Activated T-cell treated with anti-CD3 and anti-CD28 coated beads, Interleukin-2, amount 50 U/mL, for 24 hours (primary cell): ENCODE results near the gene VAT1L.

Source experiments
- DNase-seq: peaks from one replicate; pipeline ENCODE4 v3.0.0-alpha.2; 2020
- H3K27ac Mint-ChIP-seq: 2 replicates; pipeline ENCODE4 v1.8.0; 2020; ENCODE audit warnings: mild to moderate bottlenecking, mixed read lengths
- H3K27me3 Mint-ChIP-seq: 2 replicates; pipeline ENCODE4 v1.8.0; 2020; ENCODE audit warnings: mixed read lengths
- H3K36me3 Mint-ChIP-seq: 2 replicates; pipeline ENCODE4 v1.8.0; 2020; ENCODE audit warnings: low read depth, mixed read lengths
- H3K4me1 Mint-ChIP-seq: 2 replicates; pipeline ENCODE4 v1.8.0; 2020; ENCODE audit warnings: low read depth, mixed read lengths
- H3K4me3 Mint-ChIP-seq: 2 replicates; pipeline ENCODE4 v1.8.0; 2020; ENCODE audit warnings: mild to moderate bottlenecking, moderate library complexity, mixed read lengths
- H3K9me3 Mint-ChIP-seq: 2 replicates; pipeline ENCODE4 v1.8.0; 2020; ENCODE audit warnings: mixed read lengths

Gene VAT1L

GRCh38 chr16:77834635-77835540, 46.5 kb downstream of the VAT1L start:
- no peak for DNase-seq
- peaks cover 6% of the 10 kb centered on the region for H3K27me3 Mint-ChIP-seq

GRCh38 chr16:77836801-77837200, 48.4 kb downstream of the VAT1L start:
- H3K4me1 Mint-ChIP-seq: no peaks in the 10 kb centered on the region
- H3K4me3 Mint-ChIP-seq: no peak overlapping the region
- no peaks in the 10 kb centered on the region for H3K9me3 Mint-ChIP-seq
- H3K27me3 Mint-ChIP-seq: peaks cover 10% of the 10 kb centered on the region
- no peak overlapping the region for H3K27ac Mint-ChIP-seq
- no peak for DNase-seq
- H3K36me3 Mint-ChIP-seq: no peaks in the 10 kb centered on the region

More at GRCh38 chr16:77834635-77835540, 46.5 kb downstream of the VAT1L start:
- Mint-ChIP-seq H3K4me3 (no peak overlapping the region), H3K36me3 (no peaks in the 10 kb centered on the region), H3K9me3 (no peaks in the 10 kb centered on the region), H3K4me1 (no peaks in the 10 kb centered on the region), H3K27ac (no peak overlapping the region)

GRCh38 chr16:77838597-77839255, 50.4 kb downstream of the VAT1L start:
- no peak overlapping the region for H3K4me3 Mint-ChIP-seq
- no peaks in the 10 kb centered on the region for H3K4me1 Mint-ChIP-seq
- no peaks in the 10 kb centered on the region for H3K36me3 Mint-ChIP-seq
- no peak for DNase-seq
- peaks cover 10% of the 10 kb centered on the region for H3K27me3 Mint-ChIP-seq
- H3K9me3 Mint-ChIP-seq: no peaks in the 10 kb centered on the region
- no peak overlapping the region for H3K27ac Mint-ChIP-seq

- Mint-ChIP-seq H3K9me3 (no peaks in the 10 kb centered on the region), H3K36me3 (no peaks in the 10 kb centered on the region), H3K4me1 (no peaks in the 10 kb centered on the region), H3K27ac (no peak overlapping the region), H3K4me3 (no peak overlapping the region), H3K27me3 (peaks cover 17% of the 10 kb centered on the region)
- DNase-seq: no peak
Observed at GRCh38 chr16:77840093-77840492, 51.7 kb downstream of the VAT1L start.

GRCh38 chr16:77840673-77841501, 52.5 kb downstream of the VAT1L start:
- no peak for DNase-seq
- Mint-ChIP-seq H3K36me3 (no peaks in the 10 kb centered on the region), H3K27me3 (peaks cover 22% of the 10 kb centered on the region), H3K9me3 (no peaks in the 10 kb centered on the region), H3K4me3 (no peak overlapping the region), H3K27ac (no peak overlapping the region), H3K4me1 (no peaks in the 10 kb centered on the region)

- no peak for DNase-seq
- Mint-ChIP-seq H3K4me3 (no peak overlapping the region), H3K9me3 (no peaks in the 10 kb centered on the region), H3K4me1 (no peaks in the 10 kb centered on the region), H3K36me3 (no peaks in the 10 kb centered on the region), H3K27me3 (peaks cover 22% of the 10 kb centered on the region), H3K27ac (no peak overlapping the region)
Observed at GRCh38 chr16:77841502-77841763, 53.1 kb downstream of the VAT1L start.

GRCh38 chr16:77842468-77842867, 54.1 kb downstream of the VAT1L start:
- Mint-ChIP-seq H3K4me1 (no peaks in the 10 kb centered on the region), H3K9me3 (no peaks in the 10 kb centered on the region), H3K36me3 (no peaks in the 10 kb centered on the region), H3K27me3 (peaks cover 22% of the 10 kb centered on the region), H3K27ac (no peak overlapping the region), H3K4me3 (no peak overlapping the region)
- DNase-seq: no peak

GRCh38 chr16:77843405-77843804, 55.0 kb downstream of the VAT1L start:
- DNase-seq: no peak
- no peaks in the 10 kb centered on the region for H3K4me1 Mint-ChIP-seq
- H3K4me3 Mint-ChIP-seq: no peak overlapping the region
- peaks cover 21% of the 10 kb centered on the region for H3K27me3 Mint-ChIP-seq
- no peaks in the 10 kb centered on the region for H3K36me3 Mint-ChIP-seq
- H3K27ac Mint-ChIP-seq: no peak overlapping the region
- no peaks in the 10 kb centered on the region for H3K9me3 Mint-ChIP-seq

- no peaks in the 10 kb centered on the region for H3K9me3 Mint-ChIP-seq
- H3K4me3 Mint-ChIP-seq: no peak overlapping the region
- DNase-seq: no peak
- no peaks in the 10 kb centered on the region for H3K36me3 Mint-ChIP-seq
- peaks cover 19% of the 10 kb centered on the region for H3K27me3 Mint-ChIP-seq
- no peak overlapping the region for H3K27ac Mint-ChIP-seq
- H3K4me1 Mint-ChIP-seq: no peaks in the 10 kb centered on the region
Observed at GRCh38 chr16:77844801-77845200, 56.4 kb downstream of the VAT1L start.

- no peaks in the 10 kb centered on the region for H3K9me3 Mint-ChIP-seq
- H3K4me3 Mint-ChIP-seq: no peak overlapping the region
- peaks cover 17% of the 10 kb centered on the region for H3K27me3 Mint-ChIP-seq
- no peaks in the 10 kb centered on the region for H3K36me3 Mint-ChIP-seq
- DNase-seq: no peak
- no peaks in the 10 kb centered on the region for H3K4me1 Mint-ChIP-seq
- no peak overlapping the region for H3K27ac Mint-ChIP-seq
Observed at GRCh38 chr16:77849646-77850258, 61.4 kb downstream of the VAT1L start.

GRCh38 chr16:77850636-77851333, 62.4 kb downstream of the VAT1L start:
- Mint-ChIP-seq H3K27me3 (peaks cover 10% of the 10 kb centered on the region), H3K4me1 (no peaks in the 10 kb centered on the region), H3K4me3 (no peak overlapping the region), H3K36me3 (no peaks in the 10 kb centered on the region), H3K27ac (no peak overlapping the region), H3K9me3 (no peaks in the 10 kb centered on the region)
- DNase-seq: no peak

GRCh38 chr16:77853161-77853560, 64.8 kb downstream of the VAT1L start:
- Mint-ChIP-seq H3K27me3 (peaks cover 17% of the 10 kb centered on the region), H3K36me3 (no peaks in the 10 kb centered on the region), H3K4me1 (no peaks in the 10 kb centered on the region), H3K9me3 (no peaks in the 10 kb centered on the region), H3K27ac (no peak overlapping the region), H3K4me3 (no peak overlapping the region)
- no peak for DNase-seq

GRCh38 chr16:77856438-77857160, 68.2 kb downstream of the VAT1L start:
- Mint-ChIP-seq H3K9me3 (no peaks in the 10 kb centered on the region), H3K27me3 (peaks cover 16% of the 10 kb centered on the region), H3K36me3 (no peaks in the 10 kb centered on the region), H3K27ac (no peak overlapping the region), H3K4me3 (no peak overlapping the region), H3K4me1 (no peaks in the 10 kb centered on the region)
- no peak for DNase-seq
